ENCODE results near the gene LRRTM4. TPM values are rescaled to one million over a fixed set of nuclear protein-coding genes. Genes with fewer than 3 reads are reported as not detected.

The LRRTM4 gene
- polyA plus RNA-seq, 1 donor (not counting 4 experiments of a cell fraction or from before 2014, with no cell fraction given), result not detected

- Histone ChIP-seq H2AFZ (ENCODE audit: control insufficient read depth, low read length) (no peak overlapping the region), H3K36me3 (ENCODE audit: control insufficient read depth in 2 of 2, extremely low read depth in 1 of 2, insufficient read depth in 2 of 2, low read length in 2 of 2) (no peaks in the 10 kb centered on the region), H3K27ac (ENCODE audit: control insufficient read depth, insufficient read depth, low read length) (no peak overlapping the region), H3K4me1 (ENCODE audit: control insufficient read depth, extremely low read depth, insufficient read depth, low read length) (no peaks in the 10 kb centered on the region), H3K4me3 (ENCODE audit: control insufficient read depth in 2 of 3, extremely low read depth in 1 of 3, insufficient read depth in 2 of 3, low read depth in 1 of 3, low read length in 3 of 3) (no peak overlapping the region), H3K9me1 (ENCODE audit: control insufficient read depth, extremely low read depth, insufficient read depth, low read length) (no peaks in the 10 kb centered on the region), H3K9ac (ENCODE audit: control insufficient read depth, extremely low read depth, insufficient read depth, low read length) (no peak overlapping the region), H3K9me3 (ENCODE audit: control insufficient read depth, low read depth, low read length) (no peaks in the 10 kb centered on the region), H3K4me2 (ENCODE audit: control insufficient read depth, extremely low read depth, insufficient read depth, low read depth, low read length) (no peak overlapping the region), H3K27me3 (ENCODE audit: control insufficient read depth, extremely low read depth, insufficient read depth, low read length) (no peaks in the 10 kb centered on the region), H4K20me1 (ENCODE audit: control insufficient read depth, extremely low read depth, insufficient read depth, low read length) (no peaks in the 10 kb centered on the region), H3K79me2 (ENCODE audit: control insufficient read depth, insufficient read depth, low read length) (no peaks in the 10 kb centered on the region)
- FAIRE-seq (no peak), DNase-seq (ENCODE audit: low read depth, low spot score) (no peak)
- TF ChIP-seq EZH2 (IDR thresholded peaks at IDR 0.05; ENCODE audit: low read length) (no peak), CTCF (optimal IDR thresholded peaks at IDR 0.05 in 1 of 3, IDR thresholded peaks at IDR 0.05 in 1 of 3, conservative IDR thresholded peaks at IDR 0.05 in 1 of 3; ENCODE audit: extremely low read depth in 1 of 3, insufficient read depth in 2 of 3, low read length in 3 of 3) (no peak)
- dilution Hi-C loops (cut with MboI; ENCODE audit: extremely low pct_ligation_motif_present, low sequenced_read_pairs), result no loop called here
Observed at GRCh38 chr2:77470096-77470495, 52.1 kb downstream of the LRRTM4 start.

GRCh38 chr2:77469106-77469505 lies 53.1 kb downstream of the LRRTM4 start:
- Histone ChIP-seq H3K4me2 (ENCODE audit: control insufficient read depth, extremely low read depth, insufficient read depth, low read depth, low read length) (no peak overlapping the region), H3K79me2 (ENCODE audit: control insufficient read depth, insufficient read depth, low read length) (no peaks in the 10 kb centered on the region), H3K27me3 (ENCODE audit: control insufficient read depth, extremely low read depth, insufficient read depth, low read length) (no peaks in the 10 kb centered on the region), H3K4me1 (ENCODE audit: control insufficient read depth, extremely low read depth, insufficient read depth, low read length) (no peaks in the 10 kb centered on the region), H2AFZ (ENCODE audit: control insufficient read depth, low read length) (no peak overlapping the region), H3K9ac (ENCODE audit: control insufficient read depth, extremely low read depth, insufficient read depth, low read length) (no peak overlapping the region), H3K27ac (ENCODE audit: control insufficient read depth, insufficient read depth, low read length) (no peak overlapping the region), H3K9me1 (ENCODE audit: control insufficient read depth, extremely low read depth, insufficient read depth, low read length) (no peaks in the 10 kb centered on the region), H3K4me3 (ENCODE audit: control insufficient read depth in 2 of 3, extremely low read depth in 1 of 3, insufficient read depth in 2 of 3, low read depth in 1 of 3, low read length in 3 of 3) (no peak overlapping the region), H3K9me3 (ENCODE audit: control insufficient read depth, low read depth, low read length) (no peaks in the 10 kb centered on the region), H3K36me3 (ENCODE audit: control insufficient read depth in 2 of 2, extremely low read depth in 1 of 2, insufficient read depth in 2 of 2, low read length in 2 of 2) (no peaks in the 10 kb centered on the region), H4K20me1 (ENCODE audit: control insufficient read depth, extremely low read depth, insufficient read depth, low read length) (no peaks in the 10 kb centered on the region)
- FAIRE-seq (no peak), DNase-seq (ENCODE audit: low read depth, low spot score) (no peak)
- no peak for TF ChIP-seq EZH2 (IDR thresholded peaks at IDR 0.05; ENCODE audit: low read length)
- no peak for TF ChIP-seq CTCF (optimal IDR thresholded peaks at IDR 0.05 in 1 of 3, IDR thresholded peaks at IDR 0.05 in 1 of 3, conservative IDR thresholded peaks at IDR 0.05 in 1 of 3; ENCODE audit: extremely low read depth in 1 of 3, insufficient read depth in 2 of 3, low read length in 3 of 3)
- dilution Hi-C loops (cut with MboI; ENCODE audit: extremely low pct_ligation_motif_present, low sequenced_read_pairs), result no loop called here
